ENCODE results near the gene GPR45.
A peak's percentile ranks its signal among the peaks of the same experiment; 100 is the strongest.
"Not testable (repeated sequence)": the region's sequence is repeated elsewhere in the genome, so short reads cannot be mapped to it uniquely, and the experiment has no call there.

The GPR45 gene, protein sequence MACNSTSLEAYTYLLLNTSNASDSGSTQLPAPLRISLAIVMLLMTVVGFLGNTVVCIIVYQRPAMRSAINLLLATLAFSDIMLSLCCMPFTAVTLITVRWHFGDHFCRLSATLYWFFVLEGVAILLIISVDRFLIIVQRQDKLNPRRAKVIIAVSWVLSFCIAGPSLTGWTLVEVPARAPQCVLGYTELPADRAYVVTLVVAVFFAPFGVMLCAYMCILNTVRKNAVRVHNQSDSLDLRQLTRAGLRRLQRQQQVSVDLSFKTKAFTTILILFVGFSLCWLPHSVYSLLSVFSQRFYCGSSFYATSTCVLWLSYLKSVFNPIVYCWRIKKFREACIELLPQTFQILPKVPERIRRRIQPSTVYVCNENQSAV

DNA sequence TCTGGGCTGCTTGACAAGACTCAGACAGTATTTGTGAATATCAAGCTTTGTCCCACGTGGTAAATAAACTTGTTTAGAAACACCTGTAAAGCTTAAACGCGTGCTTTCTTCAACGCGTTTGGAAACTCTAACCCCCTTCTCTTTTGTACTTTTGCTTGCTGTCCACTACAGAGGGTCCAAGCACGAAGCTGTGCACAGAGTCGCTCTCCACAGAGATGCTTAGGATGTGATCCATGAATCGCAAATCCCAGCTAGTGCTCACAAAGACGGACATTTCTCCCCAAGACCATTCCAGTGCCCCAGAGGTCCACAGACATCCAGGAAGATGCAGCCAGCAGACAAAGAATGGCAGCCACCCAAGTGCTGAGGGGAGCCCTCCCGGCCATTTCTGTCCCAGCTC lies at the start of gene GPR45:
GPR45 (plus strand) TSS at position 301 of the 400 bp plus-strand sequence. CDS start 116 bp downstream, outside the sequence.
- DNase-seq (ENCODE audit: low spot score), result no peak

DNA sequence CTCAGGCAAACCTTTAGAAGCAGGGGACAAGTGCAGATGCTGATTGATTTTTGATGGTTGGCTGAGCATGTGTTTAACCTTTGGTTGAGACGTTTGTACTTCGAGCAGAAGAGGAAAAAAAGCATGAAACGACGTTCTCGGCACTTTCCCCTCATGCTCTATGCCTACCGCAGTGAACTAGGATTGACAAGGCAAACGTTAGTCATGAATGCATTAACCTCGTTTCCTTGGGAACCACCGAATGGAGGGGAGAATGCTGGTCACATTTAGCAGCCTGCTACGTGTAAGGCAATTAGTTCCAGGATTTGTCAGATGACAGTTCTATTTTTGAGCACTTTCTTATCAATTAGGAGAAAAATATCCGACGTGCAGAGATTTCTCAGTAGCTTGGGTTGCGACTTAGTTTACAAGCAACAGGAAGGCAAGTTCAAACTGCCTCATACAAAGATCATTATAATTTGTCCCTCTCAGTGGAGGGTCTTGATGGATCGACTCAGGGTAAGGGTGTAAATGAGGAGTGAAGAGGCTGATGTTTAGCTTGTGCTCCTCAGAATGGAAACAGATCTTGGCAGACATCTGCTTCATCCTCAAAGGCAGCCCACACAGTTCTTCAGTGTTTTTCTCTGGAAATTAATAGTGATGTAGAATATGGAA lies 47.4 kb upstream of the GPR45 start:
- DNase-seq (ENCODE audit: low spot score), result no peak

DNA sequence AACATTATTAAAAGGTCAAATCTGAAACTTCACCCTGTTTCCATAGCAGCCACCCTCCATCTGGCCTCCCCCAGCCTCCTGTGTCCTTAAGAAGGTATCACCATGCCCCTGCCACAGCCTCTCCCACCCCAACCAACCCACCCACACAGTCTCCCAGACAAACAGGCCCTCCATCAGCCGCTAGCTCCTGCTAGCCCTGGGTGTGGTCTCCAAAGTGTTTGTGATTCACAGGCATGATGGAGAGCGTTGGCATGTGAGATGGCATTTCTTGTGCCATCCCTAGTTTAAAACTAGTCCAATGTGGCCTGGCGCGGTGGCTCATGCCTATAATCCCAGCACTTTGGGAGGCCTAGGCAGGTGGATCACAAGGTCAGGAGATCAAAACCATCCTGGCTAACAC lies 44.9 kb upstream of the GPR45 start:
- DNase-seq (ENCODE audit: low spot score), result no peak

DNA sequence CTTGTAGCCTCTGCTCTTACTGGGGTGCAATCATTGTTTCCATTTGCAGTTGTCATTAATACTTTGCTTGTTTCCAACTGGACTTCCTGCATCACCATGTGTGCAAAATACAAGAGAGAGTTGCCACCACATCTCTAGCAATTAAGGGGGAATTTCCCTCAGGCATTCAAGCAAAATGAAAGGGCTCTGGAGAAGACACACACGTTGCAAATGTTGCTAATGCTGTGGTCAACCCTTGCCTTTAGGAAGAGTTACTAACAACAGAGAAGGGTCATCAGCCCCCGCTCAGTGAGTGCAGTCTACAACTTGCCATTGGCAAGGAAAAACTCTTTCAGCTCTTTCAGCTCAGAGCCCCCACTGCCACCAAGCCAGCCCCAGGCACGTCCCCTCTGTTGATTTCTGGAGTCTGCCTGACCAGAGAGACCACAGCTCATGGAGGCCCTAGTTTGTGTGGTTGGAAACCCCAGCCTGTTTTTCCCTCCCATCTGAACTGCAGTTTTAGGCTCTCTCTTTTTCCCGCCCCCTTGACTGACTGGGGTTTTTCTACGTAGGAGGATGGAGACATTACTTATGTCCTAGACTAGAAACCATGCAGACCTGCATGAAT lies 25.9 kb upstream of the GPR45 start:
- no peak for DNase-seq (ENCODE audit: low spot score)

DNA sequence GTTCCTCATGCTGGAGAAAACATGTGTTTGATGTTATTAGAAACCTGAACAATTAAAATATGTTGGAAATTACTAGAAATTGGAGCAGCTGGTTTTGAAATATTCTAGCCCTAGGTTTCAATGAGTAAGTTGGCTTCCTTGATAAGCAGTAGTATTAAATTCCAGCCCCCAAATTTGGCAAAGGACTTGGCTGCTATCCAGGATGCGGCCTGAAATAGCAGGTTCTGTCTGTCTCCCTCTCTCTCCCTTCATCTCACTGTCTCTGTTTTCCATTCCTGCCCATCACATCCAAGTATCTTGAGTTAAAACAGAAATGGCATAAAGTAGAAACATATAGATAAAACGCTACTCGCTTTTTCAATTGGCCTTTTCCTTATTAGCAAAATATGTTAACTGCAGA lies 20.9 kb upstream of the GPR45 start:
- DNase-seq (ENCODE audit: low spot score), result no peak

DNA sequence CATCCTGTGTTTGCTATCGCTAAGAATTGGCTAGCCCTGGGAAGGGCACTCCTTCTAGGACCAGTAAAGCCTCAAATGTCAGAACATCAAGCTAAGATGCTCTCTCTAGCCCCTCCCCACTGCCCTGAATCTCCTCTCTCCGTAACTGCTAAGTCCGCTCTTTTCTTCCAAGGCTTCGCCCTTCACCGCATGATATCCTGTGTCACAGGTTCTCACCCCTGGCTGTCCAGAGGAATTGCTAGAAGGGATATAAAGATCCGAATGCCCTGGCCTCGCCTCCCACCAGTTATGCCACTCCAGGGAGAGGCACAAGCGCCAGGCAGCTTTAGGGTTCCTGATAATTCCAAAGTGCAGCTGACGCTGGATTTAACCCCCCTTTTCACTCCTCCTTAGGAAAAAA lies 17.1 kb upstream of the GPR45 start:
- DNase-seq (ENCODE audit: low spot score), result no peak

DNA sequence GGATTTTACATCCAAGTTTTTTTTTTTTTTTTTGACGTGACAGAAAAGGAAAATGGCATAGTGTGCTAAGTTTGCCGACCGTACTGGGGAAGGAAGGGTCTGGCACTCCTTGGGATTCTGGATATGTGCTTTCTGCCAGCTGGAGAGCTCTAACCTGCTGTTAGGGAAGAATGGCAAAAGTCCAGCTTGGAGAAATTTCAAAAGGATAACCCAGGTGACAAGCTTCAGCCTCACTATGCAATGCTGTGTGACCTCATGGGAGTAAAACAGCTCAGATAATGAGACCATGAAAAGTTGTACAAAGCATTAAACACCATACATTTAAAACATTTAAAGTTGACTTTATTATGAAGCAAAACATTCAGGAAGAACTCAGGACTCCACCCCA lies 10.3 kb upstream of the GPR45 start:
- DNase-seq (ENCODE audit: low spot score), result no peak

DNA sequence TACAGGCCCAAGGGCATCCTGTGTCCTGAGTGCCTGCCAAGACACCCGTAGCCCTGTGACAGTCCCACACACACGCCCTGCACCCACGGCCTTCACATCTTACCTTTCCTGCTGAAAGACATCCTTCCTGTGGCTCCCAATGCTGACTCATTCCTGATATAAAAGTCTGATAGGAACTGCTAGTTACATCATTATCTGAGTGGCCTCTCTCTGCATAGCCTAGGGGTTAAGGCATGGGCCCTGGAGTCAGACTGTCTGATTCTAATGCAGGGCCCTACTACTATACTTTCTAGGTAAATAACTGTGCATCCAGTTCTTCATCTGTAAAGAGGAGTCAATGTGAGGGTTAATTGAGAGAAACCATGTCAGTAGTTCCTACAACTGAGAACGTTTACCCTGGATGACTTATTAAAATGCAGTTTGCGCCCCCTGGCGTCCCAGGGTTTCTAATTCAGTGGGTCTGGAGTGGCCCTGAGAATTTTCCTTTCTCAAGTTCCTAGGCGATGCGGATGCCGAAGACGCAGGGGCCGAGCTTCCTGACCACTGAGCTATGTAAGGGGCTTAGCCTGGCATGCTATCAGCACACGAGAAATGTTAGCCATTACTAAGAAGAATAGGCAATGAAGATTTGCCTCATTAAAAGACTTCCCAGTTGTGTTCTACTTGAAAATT lies 6.0 kb upstream of the GPR45 start:
- peak; percentile 43 for DNase-seq (ENCODE audit: low spot score)

DNA sequence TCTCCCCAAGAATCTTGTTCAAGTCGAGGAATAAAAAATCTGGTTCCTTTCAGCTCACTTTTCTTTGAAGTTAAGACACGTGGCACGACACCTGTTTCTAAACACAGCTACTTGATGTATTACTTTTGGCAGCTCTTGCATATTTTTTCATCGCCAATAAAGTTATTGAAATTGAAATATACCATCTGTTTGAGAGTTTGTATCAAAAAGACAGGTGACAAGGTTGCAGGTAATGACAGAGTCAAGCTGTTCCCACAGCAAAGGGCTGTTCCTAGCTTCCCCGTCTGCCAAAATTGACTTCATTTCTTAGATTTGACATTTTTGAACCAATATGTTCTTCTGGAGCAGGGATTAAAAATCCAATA lies 5.5 kb upstream of the GPR45 start:
- no peak for DNase-seq (ENCODE audit: low spot score)

DNA sequence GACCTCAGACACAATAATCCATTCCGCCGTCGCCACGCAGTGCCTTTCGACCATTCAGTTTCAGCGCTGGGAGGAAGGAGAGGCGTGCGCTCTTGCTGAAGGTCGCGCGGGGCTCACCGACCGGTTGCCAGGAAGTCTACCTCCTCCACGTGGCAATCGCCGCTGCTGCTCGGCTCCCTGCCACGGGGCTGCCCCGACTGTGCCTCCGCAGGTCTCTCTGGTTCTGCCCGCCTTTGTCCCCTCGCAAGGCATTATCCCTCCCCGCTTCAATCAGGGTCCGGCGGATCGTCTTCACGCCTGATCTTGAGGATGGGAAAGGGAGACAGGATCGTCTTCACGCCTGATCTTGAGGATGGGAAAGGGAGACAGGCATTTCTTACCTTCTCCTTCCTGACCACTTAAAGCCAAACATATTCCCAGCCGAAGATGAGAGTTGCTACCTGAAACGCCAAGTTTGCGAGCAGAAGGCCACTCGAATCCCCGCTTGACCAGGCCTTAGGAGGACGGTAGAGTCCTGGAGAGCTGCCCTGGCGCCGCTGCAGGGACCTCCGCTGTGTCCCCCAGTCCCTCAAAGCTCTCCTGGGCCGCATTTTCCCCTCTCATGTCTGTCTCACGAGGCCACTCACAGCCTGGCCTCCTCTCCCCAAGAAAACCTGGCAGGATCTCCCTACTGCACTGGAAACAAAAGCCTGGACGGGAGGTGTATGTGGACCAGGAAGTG lies 4.3 kb upstream of the GPR45 start:
- DNase-seq (ENCODE audit: low spot score), result no peak

DNA sequence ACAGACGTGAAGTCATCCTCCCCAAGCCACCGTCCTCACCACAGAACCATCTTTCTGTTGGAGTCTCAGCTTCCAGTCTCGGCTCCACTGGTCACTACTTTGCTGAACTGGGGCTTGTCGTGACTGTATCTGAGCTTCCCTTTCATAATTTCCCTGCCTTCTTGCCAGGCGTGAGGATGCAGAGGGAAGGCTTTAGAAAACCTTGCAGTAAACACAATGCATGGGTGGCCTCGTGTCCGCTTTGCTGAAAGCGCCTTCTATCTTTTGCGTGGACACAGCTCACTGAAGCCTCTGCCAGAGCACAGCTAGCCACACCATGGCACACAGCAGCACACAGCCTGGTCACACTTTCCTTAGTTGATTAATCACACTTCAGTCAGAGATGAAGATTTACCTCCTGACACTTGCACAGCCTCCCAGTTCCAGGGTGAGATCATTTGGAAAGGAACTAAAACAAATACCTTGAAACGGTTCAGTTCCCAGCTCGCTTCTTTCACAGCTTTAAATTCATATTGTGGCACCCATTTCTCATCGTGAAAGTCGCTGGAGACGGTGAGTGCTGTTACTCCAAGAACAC lies 2.8 kb upstream of the GPR45 start:
- no peak for DNase-seq (ENCODE audit: low spot score)

DNA sequence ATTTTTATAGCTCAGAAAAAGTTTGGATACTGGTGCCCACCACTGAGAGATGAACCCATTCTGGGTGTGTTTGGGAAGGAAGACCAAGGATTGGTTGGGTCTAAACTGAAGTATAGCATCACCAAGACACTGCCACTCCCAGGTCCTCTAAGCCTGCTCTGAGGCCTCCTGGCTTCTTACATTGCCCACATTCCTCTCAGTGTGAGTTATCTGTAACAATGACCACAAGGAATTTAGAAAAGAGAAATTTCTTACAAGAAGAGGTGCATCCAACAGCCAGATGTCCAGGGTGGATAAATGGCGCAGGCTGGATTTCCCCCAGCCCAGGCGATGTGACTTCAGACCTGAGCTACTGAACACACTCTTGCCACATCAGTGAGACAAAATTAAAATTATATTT lies 1.6 kb upstream of the GPR45 start:
- no peak for DNase-seq (ENCODE audit: low spot score)

DNA sequence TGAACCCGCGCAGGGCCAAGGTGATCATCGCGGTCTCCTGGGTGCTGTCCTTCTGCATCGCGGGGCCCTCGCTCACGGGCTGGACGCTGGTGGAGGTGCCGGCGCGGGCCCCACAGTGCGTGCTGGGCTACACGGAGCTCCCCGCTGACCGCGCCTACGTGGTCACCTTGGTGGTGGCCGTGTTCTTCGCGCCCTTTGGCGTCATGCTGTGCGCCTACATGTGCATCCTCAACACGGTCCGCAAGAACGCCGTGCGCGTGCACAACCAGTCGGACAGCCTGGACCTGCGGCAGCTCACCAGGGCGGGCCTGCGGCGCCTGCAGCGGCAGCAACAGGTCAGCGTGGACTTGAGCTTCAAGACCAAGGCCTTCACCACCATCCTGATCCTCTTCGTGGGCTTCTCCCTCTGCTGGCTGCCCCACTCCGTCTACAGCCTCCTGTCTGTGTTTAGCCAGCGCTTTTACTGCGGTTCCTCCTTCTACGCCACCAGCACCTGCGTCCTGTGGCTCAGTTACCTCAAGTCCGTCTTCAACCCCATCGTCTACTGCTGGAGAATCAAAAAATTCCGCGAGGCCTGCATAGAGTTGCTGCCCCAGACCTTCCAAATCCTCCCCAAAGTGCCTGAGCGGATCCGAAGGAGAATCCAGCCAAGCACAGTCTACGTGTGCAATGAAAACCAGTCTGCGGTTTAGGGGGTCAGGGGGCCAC lies 897 bp downstream of the GPR45 start:
- DNase-seq (ENCODE audit: low spot score), result no peak

DNA sequence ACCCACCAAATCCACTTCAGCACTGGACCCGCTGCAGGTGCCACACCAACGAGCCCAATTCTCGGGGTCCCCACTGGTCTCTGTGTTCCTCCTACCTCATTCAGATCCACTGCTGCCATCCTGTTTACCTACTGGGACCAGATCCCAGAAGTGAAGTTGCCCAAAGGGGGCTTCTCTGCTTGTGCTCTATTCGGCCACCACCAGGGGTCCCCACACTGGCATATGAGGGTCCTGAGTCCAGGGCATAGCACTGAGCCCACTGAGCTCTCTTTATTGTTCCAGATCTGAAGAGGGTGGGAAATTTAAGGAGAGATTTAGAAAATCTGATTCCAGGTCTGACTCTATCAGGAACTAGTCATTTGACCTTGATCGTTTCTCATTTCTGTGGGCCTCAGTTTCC lies 2.4 kb downstream of the GPR45 start:
- no peak for DNase-seq (ENCODE audit: low spot score)

DNA sequence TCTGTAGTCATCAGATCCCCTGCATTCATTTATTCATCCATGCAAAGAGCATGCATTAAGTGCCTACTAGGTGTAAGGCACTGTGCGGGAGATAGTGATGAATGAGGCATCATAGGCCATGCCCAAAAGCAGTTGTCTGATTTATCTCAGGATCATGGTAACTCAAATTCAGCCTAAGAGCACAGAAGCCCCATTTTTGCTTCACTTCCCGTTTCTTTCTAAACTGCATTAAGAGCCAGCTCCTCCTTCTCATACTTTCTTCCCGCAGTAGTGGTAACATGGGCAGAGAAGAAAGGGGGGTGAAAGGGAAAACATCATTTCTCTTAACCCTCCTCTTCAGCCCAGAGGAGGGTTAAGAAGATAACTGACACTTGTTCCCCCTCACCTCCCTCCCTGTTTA lies 2.9 kb downstream of the GPR45 start:
- DNase-seq (ENCODE audit: low spot score), result no peak

DNA sequence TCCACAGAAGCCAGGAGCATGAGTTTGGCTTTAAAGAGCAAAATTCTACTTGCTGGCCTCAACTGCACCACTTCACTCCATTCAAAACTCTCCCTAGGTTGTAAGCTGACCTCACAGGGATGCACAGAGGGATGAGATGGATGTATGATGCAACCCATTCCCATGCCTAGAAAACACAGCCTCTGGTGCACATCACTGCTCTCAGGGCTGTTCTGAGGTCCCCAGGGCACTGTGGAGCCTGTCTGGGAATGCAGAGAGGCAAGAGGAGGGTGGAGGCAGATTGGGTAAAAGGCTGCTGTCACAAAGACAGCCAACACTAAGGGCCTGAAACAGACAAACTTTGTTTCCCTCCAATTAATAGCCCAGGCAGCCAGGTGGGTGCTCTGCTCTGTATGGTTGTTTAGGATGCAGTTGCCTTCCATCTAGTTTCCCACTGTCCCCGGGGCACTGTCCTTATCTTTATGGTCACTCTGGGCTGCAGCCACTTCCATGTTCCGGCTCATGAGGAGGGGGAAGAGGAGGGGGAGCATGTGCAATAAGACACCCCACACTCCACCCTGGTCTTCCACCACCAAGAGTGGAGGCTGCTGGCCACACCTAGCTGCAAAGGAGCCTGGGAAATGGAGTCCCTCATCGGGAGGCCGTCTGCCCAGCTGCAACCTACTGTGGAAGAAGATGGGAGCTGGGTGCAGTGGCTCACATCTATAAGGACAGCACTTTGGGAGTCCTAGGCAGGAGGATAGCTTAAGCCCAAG lies 7.0 kb downstream of the GPR45 start:
- no peak for DNase-seq (ENCODE audit: low spot score)

DNA sequence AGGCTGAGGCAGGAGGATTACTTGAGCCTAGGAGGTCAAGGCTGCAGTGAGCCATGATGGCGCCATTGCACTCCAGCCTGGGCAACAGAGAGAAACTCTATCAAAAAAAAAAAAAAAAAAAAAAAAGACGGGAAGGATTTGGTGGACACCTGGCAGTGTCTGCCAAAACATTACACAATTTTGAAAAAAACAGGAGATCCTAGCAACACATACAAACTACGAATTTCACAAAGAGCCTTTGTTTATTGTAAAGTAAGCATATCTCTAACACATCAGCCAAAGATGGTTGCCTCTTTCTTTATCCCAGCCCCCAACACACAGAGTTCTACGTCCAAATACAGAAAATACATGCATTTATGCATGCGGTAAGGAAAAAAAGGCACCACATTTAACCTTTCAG lies 7.6 kb downstream of the GPR45 start:
- no peak for DNase-seq (ENCODE audit: low spot score)

DNA sequence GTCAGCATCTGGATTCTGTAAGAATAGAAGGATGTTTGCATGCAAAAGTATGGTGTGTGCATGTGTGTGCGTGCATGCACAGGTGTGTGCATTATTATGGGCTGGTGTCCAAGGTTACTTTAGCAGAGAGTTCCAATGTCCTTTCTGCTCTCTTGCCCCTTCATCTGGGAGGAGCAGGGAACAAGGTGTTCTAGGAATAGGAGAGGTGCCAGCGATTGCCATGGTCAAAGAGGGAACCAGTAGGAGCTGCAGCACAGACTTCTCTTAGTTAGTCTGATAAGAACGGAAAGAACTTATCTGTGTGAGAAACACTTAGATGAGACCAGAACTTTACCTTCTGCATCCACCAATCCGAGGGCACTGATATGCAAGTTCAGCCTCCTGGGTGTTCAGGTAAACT lies 8.3 kb downstream of the GPR45 start:
- no peak for DNase-seq (ENCODE audit: low spot score)

DNA sequence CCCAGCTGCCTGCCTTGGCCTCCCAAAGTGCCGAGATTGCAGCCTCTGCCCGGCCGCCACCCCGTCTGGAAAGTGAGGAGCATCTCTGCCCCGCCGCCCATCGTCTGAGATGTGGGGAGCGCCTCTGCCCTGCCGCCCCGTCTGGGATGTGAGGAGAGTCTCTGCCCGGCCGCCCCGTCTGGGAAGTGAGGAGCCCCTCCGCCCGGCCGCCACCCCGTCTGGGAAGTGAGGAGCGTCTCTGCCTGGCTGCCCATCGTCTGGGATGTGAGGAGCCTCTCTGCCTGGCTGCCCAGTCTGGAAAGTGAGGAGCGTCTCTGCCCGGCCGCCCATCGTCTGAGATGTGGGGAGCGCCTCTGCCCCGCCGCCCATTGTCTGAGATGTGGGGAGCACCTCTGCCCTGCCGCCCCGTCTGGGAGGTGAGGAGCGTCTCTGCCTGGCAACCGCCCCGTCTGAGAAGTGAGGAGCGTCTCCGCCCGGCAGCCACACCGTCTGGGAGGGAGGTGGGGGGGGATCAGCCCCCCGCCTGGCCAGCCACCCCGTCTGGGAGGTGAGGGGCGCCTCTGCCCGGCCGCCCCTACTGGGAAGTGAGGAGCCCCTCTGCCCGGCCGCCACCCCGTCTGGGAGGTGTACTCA lies 9.6 kb downstream of the GPR45 start:
- DNase-seq (ENCODE audit: low spot score), result not testable (repeated sequence)

DNA sequence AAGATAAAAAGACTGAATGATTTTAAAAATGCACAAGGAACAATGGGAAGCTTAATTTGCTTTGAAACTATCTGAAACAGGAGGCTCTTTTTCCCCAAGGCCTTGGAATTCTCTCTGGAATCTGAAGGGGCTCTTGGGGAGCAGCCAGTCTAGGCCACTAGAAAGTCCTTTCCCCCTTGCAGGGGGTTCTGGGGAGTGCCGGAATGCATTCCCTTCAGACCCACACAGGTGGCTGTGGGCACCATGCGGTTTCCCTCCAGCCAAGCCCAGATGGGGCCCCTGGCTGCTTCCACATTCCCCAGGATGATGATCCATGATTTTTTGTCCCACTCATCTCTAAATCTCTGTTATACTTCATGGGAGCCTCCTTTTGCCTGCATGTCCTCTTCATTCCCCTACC lies 10.7 kb downstream of the GPR45 start:
- DNase-seq (ENCODE audit: low spot score), result no peak

Data from hematopoietic multipotent progenitor cell treated with erythropoietin and hydrocortisone succinate and interleukin-3 and kit ligand, for 17 days (in vitro differentiated cells).